ENCODE measurements around the gene ACER3. TPM values are rescaled to one million over a fixed set of nuclear protein-coding genes. Genes with fewer than 3 reads are reported as not detected.

Gene ACER3
- total and polyA plus RNA-seq, 4 donors, result 1.9 to 5.9 (median 4.2) TPM

GRCh38 chr11:77037057-77037456 lies 176.3 kb downstream of the ACER3 start:
- peaks cover 0 to 5% (median 1%) of the 10 kb centered on the region in 4 donors for H3K27me3 ChIP-seq (ENCODE audit: control insufficient read depth in 4 of 4, insufficient read depth in 4 of 4, low read length in 3 of 4)

GRCh38 chr11:77038029-77038824 lies 177.5 kb downstream of the ACER3 start:
- TF ChIP-seq RXRA (IDR thresholded peaks at IDR 0.05) (no peak), ZBTB33 (IDR thresholded peaks at IDR 0.05) (no peak), SP1 (IDR thresholded peaks at IDR 0.05) (no peak), NR2F2 (IDR thresholded peaks at IDR 0.05) (no peak), TAF1 (conservative IDR thresholded peaks at IDR 0.05) (no peak), FOXA1 (IDR thresholded peaks at IDR 0.05) (no peak), JUND (IDR thresholded peaks at IDR 0.05) (no peak), HNF4A (conservative IDR thresholded peaks at IDR 0.05) (no peak), RAD21 (IDR thresholded peaks at IDR 0.05) (no peak)

More at GRCh38 chr11:77037057-77037456, 176.3 kb downstream of the ACER3 start:
- no peaks in the 10 kb centered on the region for H3K36me3 ChIP-seq (ENCODE audit: control insufficient read depth in 4 of 4, insufficient read depth in 3 of 4, low read depth in 1 of 4, low read length in 3 of 4)
- WGBS, result 80% methylated on average over 10 of the region's 10 CpGs
- no peaks in the 10 kb centered on the region for H3K9me3 ChIP-seq (ENCODE audit: control insufficient read depth in 4 of 4, low read length in 3 of 4)
- peak; percentile 26 for DNase-seq (ENCODE audit: low spot score)
- H3K4me3 ChIP-seq (ENCODE audit: low read depth in 1 of 3, low read length in 3 of 3), result no peak overlapping the region
- TF ChIP-seq YY1 (IDR thresholded peaks at IDR 0.05), result no peak
- no peak for TF ChIP-seq ZBTB33 (IDR thresholded peaks at IDR 0.05)
- TF ChIP-seq HNF4A (conservative IDR thresholded peaks at IDR 0.05), result no peak
- no peak for TF ChIP-seq MAX (IDR thresholded peaks at IDR 0.05)
- TF ChIP-seq FOXA1 (IDR thresholded peaks at IDR 0.05), result no peak
- TF ChIP-seq FOXA2 (IDR thresholded peaks at IDR 0.05), result no peak
- no peak overlapping the region for H3K27ac ChIP-seq (ENCODE audit: low read depth in 1 of 2, low read length in 2 of 2)
- no peak overlapping the region for H3K9ac ChIP-seq (ENCODE audit: low read depth in 1 of 2, low read length in 2 of 2)
- peaks cover 0 to 12% (median 3%) of the 10 kb centered on the region in 4 donors for H3K4me1 ChIP-seq (ENCODE audit: control insufficient read depth in 4 of 4, insufficient read depth in 4 of 4, low read length in 3 of 4)

GRCh38 chr11:77038825-77039326 lies 178.2 kb downstream of the ACER3 start:
- Histone ChIP-seq H3K27me3 (ENCODE audit: control insufficient read depth in 4 of 4, insufficient read depth in 4 of 4, low read length in 3 of 4) (peaks cover 0 to 5% (median 1%) of the 10 kb centered on the region in 4 donors), H3K9ac (ENCODE audit: low read depth in 1 of 2, low read length in 2 of 2) (no peak overlapping the region)
- peak; percentile 19 for DNase-seq (ENCODE audit: low spot score)

More at GRCh38 chr11:77038029-77038824, 177.5 kb downstream of the ACER3 start:
- Histone ChIP-seq H3K4me3 (ENCODE audit: low read depth in 1 of 3, low read length in 3 of 3) (no peak overlapping the region), H3K27me3 (ENCODE audit: control insufficient read depth in 4 of 4, insufficient read depth in 4 of 4, low read length in 3 of 4) (peaks cover 0 to 5% (median 1%) of the 10 kb centered on the region in 4 donors), H3K36me3 (ENCODE audit: control insufficient read depth in 4 of 4, insufficient read depth in 3 of 4, low read depth in 1 of 4, low read length in 3 of 4) (no peaks in the 10 kb centered on the region), H3K4me1 (ENCODE audit: control insufficient read depth in 4 of 4, insufficient read depth in 4 of 4, low read length in 3 of 4) (peaks cover 0 to 12% (median 3%) of the 10 kb centered on the region in 4 donors), H3K9me3 (ENCODE audit: control insufficient read depth in 4 of 4, low read length in 3 of 4) (no peaks in the 10 kb centered on the region), H3K9ac (ENCODE audit: low read depth in 1 of 2, low read length in 2 of 2) (no peak overlapping the region), H3K27ac (ENCODE audit: low read depth in 1 of 2, low read length in 2 of 2) (no peak overlapping the region)
- DNase-seq (ENCODE audit: low spot score), result peak; percentile 10
- WGBS, result 81% methylated on average over 10 of the region's 10 CpGs

More at GRCh38 chr11:77038825-77039326, 178.2 kb downstream of the ACER3 start:
- Histone ChIP-seq H3K4me3 (ENCODE audit: low read depth in 1 of 3, low read length in 3 of 3) (no peak overlapping the region), H3K9me3 (ENCODE audit: control insufficient read depth in 4 of 4, low read length in 3 of 4) (no peaks in the 10 kb centered on the region), H3K4me1 (ENCODE audit: control insufficient read depth in 4 of 4, insufficient read depth in 4 of 4, low read length in 3 of 4) (peaks cover 0 to 12% (median 3%) of the 10 kb centered on the region in 4 donors), H3K36me3 (ENCODE audit: control insufficient read depth in 4 of 4, insufficient read depth in 3 of 4, low read depth in 1 of 4, low read length in 3 of 4) (no peaks in the 10 kb centered on the region), H3K27ac (ENCODE audit: low read depth in 1 of 2, low read length in 2 of 2) (no peak overlapping the region)
- no peak for TF ChIP-seq JUND (IDR thresholded peaks at IDR 0.05)
- TF ChIP-seq GABPA (IDR thresholded peaks at IDR 0.05 in 1 of 2, conservative IDR thresholded peaks at IDR 0.05 in 1 of 2), result no peak
- TF ChIP-seq SP1 (IDR thresholded peaks at IDR 0.05), result no peak
- no peak for TF ChIP-seq YY1 (IDR thresholded peaks at IDR 0.05)
- no peak for TF ChIP-seq REST (IDR thresholded peaks at IDR 0.05)
- TF ChIP-seq TAF1 (conservative IDR thresholded peaks at IDR 0.05), result no peak
- no peak for TF ChIP-seq HNF4G (IDR thresholded peaks at IDR 0.05)
- no peak for TF ChIP-seq FOXA1 (IDR thresholded peaks at IDR 0.05)
- TF ChIP-seq EGR1 (IDR thresholded peaks at IDR 0.05; ENCODE audit: low read depth in 2 of 2), result no peak
- 74% methylated on average over 16 of the region's 16 CpGs for WGBS

Measured in liver (tissue), 9 donors.